Activated effector memory CD4-positive, alpha-beta T cell treated with Interleukin-2 at 50 U/mL for 16 hours (primary cell): ENCODE data around the gene JAKMIP2.

ENCODE experiments used
- DNase-seq: peaks from one replicate; pipeline ENCODE4 v3.0.0-alpha.2; 2020

Gene JAKMIP2

DNA sequence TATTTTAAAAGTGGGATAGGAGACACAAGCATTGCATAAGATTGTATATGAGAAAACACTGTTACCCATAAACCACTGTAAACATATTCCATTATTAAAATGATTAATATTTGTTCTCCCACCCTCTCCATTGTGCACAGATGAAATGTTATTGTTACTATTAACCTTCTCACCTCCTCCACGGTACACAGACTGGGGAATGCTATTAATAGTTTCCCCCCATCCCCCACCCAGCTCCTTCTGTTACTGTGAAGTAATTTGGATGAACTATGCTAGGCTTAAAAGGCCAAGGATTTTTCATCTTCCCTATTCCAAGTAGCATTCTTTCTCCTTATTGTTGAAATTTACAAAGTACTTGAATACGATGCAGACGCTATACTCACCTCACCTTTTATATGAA, 91.4 kb downstream of the JAKMIP2 start:
- no peak for DNase-seq

DNA sequence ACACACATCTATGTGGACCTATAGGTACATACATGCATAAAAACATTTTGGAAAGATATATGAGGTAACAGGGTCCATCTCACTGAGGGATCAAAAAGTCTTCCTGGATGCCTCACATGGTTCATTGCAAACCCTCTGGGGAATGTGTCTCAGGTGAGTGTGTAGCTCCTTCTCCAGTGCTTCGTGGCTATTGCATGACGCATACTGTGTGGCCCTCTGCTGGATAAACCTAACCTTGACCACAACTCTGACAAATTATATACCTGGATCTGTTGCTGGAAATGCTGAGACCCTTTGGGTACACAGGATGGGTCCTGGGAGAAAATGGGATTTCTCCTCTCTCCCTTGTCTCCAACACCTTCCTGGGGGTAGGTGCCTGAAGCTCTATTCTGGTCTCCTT, 91.9 kb downstream of the JAKMIP2 start:
- no peak for DNase-seq

DNA sequence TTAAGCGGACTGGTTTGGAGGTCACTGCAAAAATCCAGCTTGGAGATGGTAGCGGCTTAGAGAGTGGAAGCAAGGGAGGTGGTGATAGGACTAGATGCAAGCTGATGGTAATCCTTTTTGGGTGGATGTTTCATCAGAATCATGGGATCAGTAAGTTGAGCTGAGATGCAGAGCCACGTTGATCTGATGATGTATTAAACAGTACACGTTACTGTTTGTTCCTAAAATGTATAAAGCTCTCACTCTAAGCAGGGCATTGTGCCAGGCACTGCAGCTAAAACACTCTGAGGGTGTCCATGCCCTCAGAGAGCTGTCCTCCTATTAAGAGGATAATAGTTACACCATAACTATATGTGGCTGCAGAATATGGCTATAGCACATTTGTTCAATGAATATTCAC, 93.1 kb downstream of the JAKMIP2 start:
- no peak for DNase-seq

DNA sequence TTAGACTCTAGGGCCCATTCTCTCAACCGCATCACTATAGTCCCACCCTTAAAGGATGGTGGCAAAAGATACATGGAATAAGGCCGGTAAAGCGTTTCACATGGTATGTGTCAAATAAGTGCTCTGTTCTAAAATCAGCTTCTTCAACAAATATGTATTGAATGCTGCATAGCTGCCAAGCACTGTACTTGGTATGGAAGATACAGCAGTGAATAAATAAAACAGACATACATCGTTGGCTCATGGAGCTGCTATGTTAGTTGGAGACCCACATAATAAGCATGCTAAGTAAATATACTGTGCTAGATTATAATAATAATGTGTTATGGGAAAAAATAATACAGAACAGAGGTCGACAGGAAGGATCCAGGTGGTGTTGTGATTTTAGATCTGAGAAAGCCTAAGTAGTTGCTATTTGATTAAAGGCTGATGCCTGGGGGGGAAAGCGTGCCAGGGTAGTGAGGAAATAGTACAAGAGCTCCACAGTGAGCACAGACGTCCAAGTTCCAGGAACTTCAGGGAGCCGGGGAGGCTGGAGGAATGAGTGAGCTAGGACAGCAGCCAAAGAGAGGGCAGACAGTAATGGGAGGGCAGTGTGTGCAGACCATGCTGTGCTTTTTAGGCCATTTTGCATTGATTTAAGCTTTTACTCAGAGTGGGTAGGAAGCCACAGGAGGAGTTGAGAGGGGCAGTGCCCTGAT, 93.7 kb downstream of the JAKMIP2 start:
- no peak for DNase-seq

DNA sequence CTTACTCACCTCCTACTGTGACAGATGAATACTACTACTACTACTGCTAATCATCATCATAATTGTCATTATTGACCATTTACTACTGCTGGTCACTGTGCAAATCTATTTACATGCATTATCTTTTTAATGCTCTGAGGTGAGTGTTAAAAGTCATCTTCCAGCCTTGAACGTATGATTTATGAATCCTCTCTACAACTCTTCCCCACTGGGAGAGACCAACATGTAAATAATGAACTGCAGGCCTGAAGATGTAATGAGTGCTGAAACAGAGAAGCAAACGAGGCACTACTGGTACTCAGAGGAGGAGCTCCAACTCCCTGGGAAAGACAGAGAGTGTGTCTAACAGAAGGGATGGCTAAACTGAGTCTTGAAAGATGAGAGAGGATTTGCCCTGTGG, 95.4 kb downstream of the JAKMIP2 start:
- no peak for DNase-seq

DNA sequence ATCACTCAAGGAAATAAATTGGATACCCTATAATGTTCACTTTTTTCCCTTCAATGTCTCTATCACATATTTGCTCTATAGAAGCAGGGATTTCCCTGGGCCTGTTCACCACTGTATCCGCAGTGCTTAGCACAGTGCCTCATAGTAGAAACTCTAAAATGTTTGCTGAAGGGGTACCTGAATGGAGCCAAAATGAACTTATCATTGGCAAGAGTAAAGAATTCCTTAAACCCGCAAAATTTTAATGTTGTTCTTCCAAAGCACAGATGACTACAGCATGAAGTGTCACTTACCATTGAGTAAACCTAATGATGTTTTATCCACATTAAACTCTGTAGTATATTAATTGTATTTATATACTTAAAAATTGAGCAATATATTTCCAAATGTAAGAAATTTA, 96.1 kb downstream of the JAKMIP2 start:
- DNase-seq, result no peak

DNA sequence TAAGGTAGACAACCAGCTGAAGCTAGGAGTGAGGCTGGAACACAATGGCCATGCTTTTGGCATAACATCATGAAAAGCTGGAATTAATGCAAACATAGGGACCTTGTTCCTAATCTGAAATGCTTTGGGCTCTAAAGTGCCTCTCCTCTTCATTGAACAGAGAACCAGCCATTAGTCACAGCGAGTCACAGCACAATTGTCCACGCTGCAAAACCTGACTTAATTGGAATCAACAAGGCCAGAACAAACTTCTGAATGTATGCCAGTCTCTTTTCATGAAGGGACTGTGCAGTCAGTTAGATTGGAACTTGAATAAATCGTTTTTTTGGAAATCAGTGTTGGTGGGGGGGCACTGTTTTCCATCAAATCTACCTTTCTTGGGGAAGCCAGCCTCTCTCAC, 96.5 kb downstream of the JAKMIP2 start:
- DNase-seq, result no peak

DNA sequence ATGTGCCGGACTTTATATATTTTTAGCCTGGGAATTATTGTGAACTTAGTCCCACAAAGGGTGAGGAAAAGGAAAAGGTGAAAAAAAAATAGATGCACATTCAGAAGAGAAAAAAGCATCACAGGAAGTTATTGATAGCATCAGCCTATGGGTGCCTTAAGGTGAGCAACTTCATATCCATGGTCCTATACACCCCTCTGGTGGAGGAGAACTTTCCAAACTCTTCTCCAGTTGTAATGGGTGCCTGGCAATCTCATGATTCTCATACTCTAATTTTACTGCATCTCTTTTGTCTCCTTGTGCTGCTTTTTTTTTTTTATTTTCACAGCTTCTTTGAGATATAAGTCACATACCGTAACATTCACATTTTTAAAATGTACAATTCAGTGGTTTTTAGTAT, 107.4 kb downstream of the JAKMIP2 start:
- DNase-seq, result no peak

DNA sequence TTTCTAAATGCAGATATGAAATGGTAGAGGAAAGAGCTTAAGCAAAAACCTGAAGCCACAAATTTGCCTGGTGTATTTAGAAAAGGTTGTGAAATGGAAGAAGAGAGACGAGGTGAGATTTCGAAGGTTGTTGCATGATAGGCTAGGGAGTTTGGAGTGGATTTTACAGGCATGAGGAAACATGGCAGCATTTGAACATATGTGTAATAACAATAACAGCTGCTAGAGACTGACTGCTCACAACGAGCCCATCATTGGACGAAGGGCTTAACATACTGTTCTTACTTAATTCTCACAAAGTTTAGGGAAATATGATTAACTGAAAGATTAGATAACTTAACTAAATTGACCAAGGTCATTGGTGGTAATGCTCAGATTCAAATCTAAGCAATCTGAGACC, 108.1 kb downstream of the JAKMIP2 start:
- DNase-seq, result no peak

DNA sequence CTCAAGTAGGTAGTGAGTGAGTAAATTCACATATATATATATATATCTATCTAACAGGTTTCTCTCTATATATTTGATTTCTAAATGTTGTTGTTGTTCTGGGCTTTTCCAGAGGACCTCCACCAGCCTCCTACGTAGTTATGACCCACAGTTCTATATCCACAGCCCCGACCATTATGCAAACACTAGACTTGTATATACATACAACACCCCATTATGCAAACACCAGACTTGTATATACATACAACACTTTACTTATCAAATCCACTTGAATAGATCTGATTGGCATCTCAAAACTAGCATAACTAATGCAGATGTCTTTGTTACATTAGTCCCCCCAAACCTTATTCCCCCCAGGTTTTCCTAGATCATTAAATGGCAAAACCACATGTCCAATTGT, 108.7 kb downstream of the JAKMIP2 start:
- DNase-seq, result no peak

DNA sequence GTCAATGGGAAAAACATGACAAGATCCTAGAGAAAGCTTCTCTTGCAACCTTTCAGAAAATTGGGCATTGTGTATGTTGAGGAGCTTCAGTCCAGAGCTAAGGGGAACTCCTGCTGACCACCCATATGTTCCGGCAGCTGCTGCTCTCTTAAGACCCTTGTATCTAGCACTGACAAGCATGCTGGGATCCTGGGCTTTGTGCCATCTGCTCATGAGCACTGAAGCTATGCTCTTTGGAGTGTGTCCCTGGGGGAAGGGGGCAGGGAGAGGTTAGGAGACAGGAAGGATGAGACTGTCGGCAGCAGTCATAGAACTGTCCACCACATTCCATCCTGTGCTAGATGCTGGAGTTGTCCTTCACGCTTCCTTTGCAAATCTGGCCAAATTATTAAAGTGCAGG, 109.3 kb downstream of the JAKMIP2 start:
- no peak for DNase-seq

DNA sequence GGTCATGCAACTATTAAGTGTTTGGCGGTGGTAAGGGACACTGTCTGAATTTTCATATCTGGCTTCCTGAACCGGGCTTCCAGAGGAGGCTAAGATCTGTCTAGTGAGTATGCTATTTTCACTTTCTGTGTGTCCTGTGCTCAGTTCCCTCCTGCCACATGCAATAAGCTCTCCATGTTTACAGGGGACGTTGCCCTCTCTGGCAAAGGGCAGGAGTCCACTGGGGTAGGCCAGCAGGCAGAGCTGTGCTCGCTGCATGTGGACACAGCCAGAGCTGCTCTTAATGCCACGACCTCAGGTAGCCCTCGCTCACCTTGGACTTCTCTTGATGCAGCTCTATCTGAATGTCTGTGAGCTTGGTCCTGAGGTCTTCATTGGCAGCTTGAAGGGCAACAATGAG, 111.2 kb downstream of the JAKMIP2 start:
- DNase-seq, result no peak

DNA sequence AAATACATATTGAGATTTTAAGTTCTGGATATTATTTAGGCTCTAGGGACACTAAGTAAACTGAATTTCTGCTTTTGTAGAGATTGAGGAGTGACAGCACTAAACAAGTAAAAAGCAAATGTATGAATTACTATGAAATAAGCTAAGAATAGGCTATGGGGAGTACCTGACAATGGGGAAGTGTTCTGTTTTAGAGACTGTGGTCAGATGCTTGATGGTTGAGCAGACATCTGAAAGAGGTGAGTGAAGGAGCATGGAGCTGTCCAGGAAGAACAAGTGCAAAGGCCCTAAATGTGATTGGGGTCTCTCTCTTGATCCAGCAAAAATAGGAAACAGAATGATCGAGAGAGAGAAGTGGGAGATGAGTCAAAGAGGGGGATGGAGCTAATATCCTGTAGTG, 111.7 kb downstream of the JAKMIP2 start:
- no peak for DNase-seq

DNA sequence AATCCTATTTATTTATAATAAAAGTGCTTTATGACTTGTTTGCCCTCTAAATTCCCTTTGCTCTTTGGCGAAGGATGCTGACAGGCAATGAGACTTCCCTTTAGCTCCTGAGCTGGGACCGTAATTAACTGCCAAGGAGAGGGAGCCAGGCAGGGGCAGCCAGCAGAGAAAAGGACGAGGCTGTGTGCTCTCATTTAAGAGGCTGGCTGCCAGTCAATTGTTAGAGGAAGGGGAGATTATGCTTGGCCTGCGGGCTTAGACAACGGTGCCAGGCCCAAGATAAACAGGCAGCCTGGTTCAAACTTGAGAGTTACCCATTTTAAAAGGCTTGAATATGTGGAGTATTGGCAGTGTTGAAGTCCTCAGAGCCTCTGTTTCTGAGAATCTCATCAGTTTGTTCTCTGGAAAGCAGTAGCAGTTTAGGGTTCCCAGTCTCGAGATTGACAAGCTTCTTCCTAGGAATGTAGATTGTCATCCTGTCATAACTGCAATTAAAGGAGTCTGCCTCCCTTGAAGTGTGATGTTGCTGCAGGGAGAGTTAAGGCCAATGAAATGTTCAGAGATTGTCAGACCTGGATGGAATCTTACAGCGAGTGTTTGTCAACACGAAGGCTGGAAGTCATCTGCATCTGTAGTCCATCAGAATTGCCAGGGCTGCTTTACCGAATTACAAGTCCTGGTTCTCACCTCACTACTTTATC, 113.2 kb downstream of the JAKMIP2 start:
- DNase-seq, result no peak

DNA sequence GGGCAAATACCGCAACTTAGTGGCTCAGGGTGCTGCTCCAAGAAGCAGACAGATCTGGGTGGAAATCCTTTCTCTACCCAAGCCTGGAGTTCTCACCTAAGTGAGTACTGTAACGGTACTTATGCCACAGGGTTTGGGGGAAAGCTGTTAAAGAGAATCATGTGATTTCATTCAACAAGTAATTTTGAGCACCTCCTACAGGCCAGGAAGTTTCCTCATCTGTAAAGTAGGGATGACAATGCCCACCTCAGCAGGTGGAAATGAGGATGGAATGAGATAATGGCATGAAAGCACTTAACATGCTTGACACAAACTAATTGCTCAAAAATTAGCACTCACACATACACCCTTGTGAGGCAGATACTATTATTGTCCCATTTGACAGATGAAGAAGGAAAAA, 114.1 kb downstream of the JAKMIP2 start:
- DNase-seq, result no peak

DNA sequence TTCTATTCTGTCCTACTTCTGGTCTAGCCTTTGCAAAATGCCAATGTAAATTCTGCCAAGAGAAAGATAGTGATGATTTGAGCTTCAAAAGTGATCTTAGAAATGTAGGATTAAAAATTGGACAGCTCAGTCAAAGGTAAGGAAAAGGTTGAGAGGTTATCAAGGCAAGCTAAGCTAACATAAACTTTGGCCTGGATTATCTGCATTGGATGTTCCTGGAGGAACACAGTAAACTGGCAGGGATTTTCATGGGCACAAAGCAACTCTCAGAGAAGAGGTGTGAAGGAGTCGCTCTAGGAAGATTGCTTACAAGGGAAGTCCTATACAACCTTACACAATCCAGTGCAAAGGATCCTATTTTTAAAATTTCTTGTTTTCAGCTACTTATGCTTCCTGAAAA, 115.2 kb downstream of the JAKMIP2 start:
- no peak for DNase-seq

DNA sequence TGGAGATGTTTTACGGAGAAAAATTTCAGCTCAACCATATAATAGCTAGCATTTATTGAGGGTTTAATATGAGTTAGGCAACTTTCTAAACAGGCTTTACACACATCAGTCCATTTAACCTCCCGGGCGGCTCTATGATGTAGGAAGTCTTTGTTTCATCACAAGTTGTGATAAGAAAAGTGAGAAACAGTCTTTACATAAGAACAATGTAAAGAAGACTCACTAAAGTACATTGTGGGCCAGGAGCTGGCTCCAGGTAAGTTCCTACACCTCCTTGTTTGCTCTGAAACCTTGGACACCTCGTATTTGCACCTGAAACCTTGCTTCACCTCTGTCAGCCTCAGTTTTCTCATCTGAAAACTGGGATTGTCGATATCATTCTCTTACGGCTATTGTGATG, 116.1 kb downstream of the JAKMIP2 start:
- DNase-seq, result no peak

DNA sequence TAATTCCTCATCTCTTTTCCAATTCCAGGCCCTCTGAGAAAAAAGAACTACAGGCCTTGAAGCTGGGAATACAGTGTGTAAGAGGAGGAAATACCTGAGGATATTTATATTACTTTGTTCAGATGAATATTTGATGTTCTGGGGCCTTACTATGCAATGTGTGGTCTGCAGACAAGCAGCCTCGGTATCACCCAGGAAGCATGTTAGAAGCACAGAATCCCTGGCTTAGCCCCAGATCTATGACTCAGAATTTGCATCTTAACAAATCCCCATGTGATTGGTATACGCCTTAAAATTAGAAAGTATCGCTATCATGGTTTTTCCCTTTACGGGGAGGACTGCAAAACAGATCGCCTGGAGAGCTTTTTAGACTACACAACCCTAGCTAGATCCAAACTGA, 121.0 kb downstream of the JAKMIP2 start:
- DNase-seq, result no peak

DNA sequence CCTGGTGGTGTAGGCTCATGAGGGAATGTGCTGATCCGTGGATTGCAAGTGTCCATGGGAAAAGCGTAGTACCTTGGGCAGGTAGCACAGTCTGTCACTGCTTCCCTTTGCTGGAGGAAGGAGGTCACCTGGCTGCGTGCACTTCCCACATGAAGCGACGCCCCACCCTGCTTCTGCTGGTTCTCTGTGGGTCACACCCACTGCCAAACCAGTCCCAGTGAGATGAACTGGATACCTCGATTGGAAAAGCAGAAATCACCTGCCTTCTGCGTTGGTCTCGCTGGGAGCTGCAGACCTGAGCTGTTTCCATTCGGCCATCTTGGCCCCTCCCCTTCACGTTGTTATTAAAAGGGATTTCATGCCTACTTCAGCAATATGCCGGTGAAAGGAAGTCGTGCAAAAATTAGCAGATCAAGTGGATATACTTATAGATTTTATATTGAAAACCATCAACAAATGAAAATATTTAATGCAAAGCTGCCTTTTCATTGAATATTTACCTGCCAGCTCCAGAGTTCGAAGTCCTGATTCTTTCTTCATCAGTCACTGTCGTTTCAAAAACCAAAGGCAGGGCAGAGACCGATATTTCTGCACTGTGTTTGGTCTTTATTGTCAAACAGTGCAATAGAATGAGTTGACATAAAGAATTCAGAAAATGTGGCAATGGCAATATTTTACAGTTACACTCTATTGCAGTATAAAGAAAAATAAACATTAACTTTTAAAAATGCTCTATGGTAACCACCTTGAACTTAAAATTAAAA, 123.2 kb downstream of the JAKMIP2 start:
- no peak for DNase-seq

DNA sequence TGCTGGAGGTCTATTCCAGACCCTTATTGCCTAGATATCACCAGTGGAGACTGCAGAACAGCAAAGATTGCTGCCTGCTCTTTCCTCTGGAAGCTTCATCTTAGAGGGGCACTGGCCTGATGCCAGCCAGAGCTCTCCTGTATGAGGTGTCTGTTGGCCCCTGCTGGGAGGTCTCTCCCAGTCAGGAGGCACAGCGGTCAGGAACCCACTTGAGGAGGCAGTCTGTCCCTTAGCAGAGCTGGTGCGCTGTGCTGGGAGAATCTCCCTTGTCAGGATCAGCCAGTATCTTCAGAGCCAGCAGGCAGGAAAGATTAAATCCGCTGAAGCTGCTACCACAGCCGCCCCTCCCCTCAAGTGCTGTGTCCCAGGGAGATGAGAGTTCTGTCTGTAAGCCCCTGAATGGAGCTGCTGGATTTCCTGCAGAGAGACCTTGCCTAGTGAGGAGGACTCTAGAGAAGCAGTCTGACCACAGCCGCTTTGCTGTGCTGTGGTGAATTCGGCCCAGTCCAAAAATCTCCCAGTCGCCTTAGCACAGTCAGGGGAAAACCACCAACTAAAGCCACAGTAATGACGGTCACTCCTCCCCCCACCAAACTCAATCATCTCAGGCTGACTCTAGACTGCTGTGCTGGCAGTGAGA, 124.1 kb downstream of the JAKMIP2 start:
- no peak for DNase-seq

DNA sequence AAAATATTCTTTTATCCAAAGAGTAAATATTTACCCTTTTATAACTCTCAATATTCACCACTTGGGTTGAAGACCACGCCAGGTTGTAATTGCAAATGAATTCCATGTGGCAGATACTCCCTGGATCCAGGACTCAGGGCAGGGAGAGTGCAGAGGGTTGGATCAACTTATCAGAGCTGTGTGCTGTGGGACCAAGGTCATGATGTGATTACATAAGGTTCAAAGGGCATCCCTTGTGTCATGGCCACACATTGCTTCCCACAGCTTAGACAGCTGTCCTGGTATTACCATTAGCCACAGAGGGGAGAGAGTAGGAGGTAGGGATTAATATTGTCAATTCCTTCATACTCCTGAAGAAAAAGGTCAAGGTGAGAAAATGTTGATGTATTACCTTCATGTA, 133.9 kb downstream of the JAKMIP2 start:
- DNase-seq, result no peak

DNA sequence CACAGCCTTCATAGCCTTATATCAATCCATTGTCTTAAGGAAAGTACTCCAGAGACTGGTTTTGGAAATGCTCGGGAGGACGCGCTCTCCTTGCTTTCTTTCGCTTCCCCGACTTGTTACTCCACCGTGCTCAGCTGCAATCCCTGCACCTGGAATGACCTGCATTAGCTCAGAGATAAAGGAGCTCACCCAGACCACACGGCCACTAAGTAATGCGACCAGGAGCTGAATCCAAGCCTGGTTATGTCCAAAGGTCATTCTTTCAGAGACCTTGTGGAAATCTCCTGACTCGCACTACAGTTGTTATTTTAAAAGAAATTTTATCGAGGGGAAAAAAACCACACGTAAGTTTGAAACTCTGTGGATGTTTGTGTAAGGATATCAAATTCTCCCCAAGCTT, 137.3 kb downstream of the JAKMIP2 start:
- no peak for DNase-seq

DNA sequence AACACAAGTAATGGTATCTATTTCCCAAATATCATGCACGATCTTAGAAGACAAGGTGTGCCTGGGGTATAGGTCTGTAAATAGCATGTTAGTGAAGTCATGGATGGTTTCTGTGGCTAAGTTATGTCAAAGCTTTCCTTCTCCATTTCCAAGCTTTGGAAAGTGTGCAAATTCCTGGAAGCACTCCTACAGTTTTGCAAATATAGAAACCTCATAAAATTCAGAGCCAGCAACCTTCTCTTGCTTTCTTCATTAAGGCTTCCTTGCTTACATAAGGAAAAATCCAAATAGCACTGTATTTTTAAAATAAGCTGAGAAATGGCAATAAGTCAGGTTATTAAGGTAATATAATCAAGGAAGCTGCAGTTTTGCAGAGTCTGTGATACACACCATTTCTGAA, 138.1 kb downstream of the JAKMIP2 start:
- no peak for DNase-seq

DNA sequence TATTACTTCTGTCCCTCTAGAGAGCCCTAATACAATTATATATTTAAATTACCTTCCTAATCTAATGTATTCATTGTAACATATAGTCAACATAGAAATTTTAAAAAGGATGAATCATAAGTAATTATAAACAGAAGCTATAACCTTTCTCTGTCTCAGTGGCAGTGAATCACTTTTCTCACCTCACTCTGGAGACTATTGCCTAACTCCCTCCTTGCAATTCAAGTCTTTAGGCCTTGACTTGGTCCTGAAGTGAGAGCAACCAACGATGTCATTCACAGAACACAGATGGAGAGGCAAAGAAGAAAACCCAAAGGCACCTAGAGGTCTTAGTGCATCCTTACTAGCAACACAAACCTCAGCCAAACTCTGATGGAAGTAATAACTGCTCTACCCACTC, 139.4 kb downstream of the JAKMIP2 start:
- DNase-seq, result no peak
